ENCODE data around the gene LSM6.

Gene LSM6

GRCh38 chr4:146186596-146186995 is 11.1 kb downstream of the LSM6 start:
- no peak for DNase-seq

GRCh38 chr4:146190456-146190855 is 14.9 kb downstream of the LSM6 start:
- DNase-seq, result peak in 1 of 2 experiments; percentile 7

- no peak for DNase-seq
Observed at GRCh38 chr4:146191766-146192458, 16.4 kb downstream of the LSM6 start.

GRCh38 chr4:146193628-146194027 is 18.1 kb downstream of the LSM6 start:
- DNase-seq, result no peak

- no peak for DNase-seq
Observed at GRCh38 chr4:146194212-146194611, 18.7 kb downstream of the LSM6 start.

- peak in 1 of 2 experiments; percentile 10 for DNase-seq
Observed at GRCh38 chr4:146202665-146203064, 27.1 kb downstream of the LSM6 start.

GRCh38 chr4:146207410-146207809 is 31.9 kb downstream of the LSM6 start:
- DNase-seq, result no peak

- no peak for DNase-seq
Observed at GRCh38 chr4:146210890-146211289, 35.4 kb downstream of the LSM6 start.

- DNase-seq, result no peak
Observed at GRCh38 chr4:146211440-146211839, 35.9 kb downstream of the LSM6 start.

GRCh38 chr4:146212781-146213180 is 37.3 kb downstream of the LSM6 start:
- no peak for DNase-seq

GRCh38 chr4:146214238-146214637 is 38.7 kb downstream of the LSM6 start, which contains the start of gene REELD1:
Gene REELD1, plus strand, starts transcription at chr4:146214538. Its CDS starts 2,415 bp downstream, at chr4:146216953.
- DNase-seq, result no peak

- DNase-seq, result no peak
Observed at GRCh38 chr4:146222313-146222712, 46.8 kb downstream of the LSM6 start.

GRCh38 chr4:146224326-146224966 is 48.9 kb downstream of the LSM6 start:
- DNase-seq, result peak in 1 of 2 experiments; percentile 22

- DNase-seq, result no peak
Observed at GRCh38 chr4:146229406-146229805, 53.9 kb downstream of the LSM6 start.

GRCh38 chr4:146232131-146232722 is 56.7 kb downstream of the LSM6 start:
- no peak for DNase-seq

GRCh38 chr4:146235654-146236177 is 60.2 kb downstream of the LSM6 start:
- DNase-seq, result no peak

- DNase-seq, result no peak
Observed at GRCh38 chr4:146236216-146236615, 60.7 kb downstream of the LSM6 start.

- DNase-seq, result no peak
Observed at GRCh38 chr4:146237092-146237491, 61.6 kb downstream of the LSM6 start.

- no peak for DNase-seq
Observed at GRCh38 chr4:146238107-146238506, 62.6 kb downstream of the LSM6 start.

Data from NCI-H2081 (cell line).